BLaER1 (cell line): Measurements from ENCODE around the gene SMTN.
A peak's percentile ranks its signal among the peaks of the same experiment; 100 is the strongest.
"Not testable (repeated sequence)": the region's sequence is repeated elsewhere in the genome, so short reads cannot be mapped to it uniquely, and the experiment has no call there.

Experiments used
- H3K27ac ChIP-seq: shearing (Covaris generic); formaldehyde crosslinking; 2 replicates; pipeline ENCODE4 v1.8.1; 2022
- H3K27me3 ChIP-seq: shearing (Covaris generic); formaldehyde crosslinking; 2 replicates; pipeline ENCODE4 v1.8.1; 2022
- H3K36me3 ChIP-seq: shearing (Covaris generic); formaldehyde crosslinking; 2 replicates; pipeline ENCODE4 v1.8.1; 2022
- H3K4me1 ChIP-seq: shearing (Covaris generic); formaldehyde crosslinking; 2 replicates; pipeline ENCODE4 v1.8.1; 2022
- H3K4me2 ChIP-seq: shearing (Covaris generic); formaldehyde crosslinking; 2 replicates; pipeline ENCODE4 v1.8.1; 2022
- H3K4me3 ChIP-seq: shearing (Covaris generic); formaldehyde crosslinking; 2 replicates; pipeline ENCODE4 v1.8.1; 2022
- H3K9ac ChIP-seq: shearing (Covaris generic); formaldehyde crosslinking; 2 replicates; pipeline ENCODE4 v1.8.1; 2022
- H3K9me3 ChIP-seq: shearing (Covaris generic); formaldehyde crosslinking; 2 replicates; pipeline ENCODE4 v1.8.1; 2022
- H4K20me1 ChIP-seq: shearing (Covaris generic); formaldehyde crosslinking; 2 replicates; pipeline ENCODE4 v1.8.1; 2022
- Cebpa-rat ChIP-seq: shearing (Covaris generic); IDR thresholded peaks from 2 replicates; pipeline ENCODE4 v1.8.1; 2022

Gene SMTN

GRCh38 chr22:31104869-31105268, 23.8 kb downstream of the SMTN start:
- Histone ChIP-seq H3K27ac (no peak overlapping the region), H3K27me3 (no peaks in the 10 kb centered on the region), H3K9ac (no peak overlapping the region), H3K36me3 (peaks cover 39% of the 10 kb centered on the region), H3K9me3 (no peaks in the 10 kb centered on the region), H4K20me1 (peaks cover 12% of the 10 kb centered on the region; the same call in 1 of the 2 replicates), H3K4me1 (peaks cover 29% of the 10 kb centered on the region), H3K4me2 (no peak overlapping the region), H3K4me3 (no peak overlapping the region)
- no peak for TF ChIP-seq Cebpa-rat

GRCh38 chr22:31105282-31105929, 24.3 kb downstream of the SMTN start:
- peaks cover 12% of the 10 kb centered on the region; the same call in 1 of the 2 replicates for H4K20me1 ChIP-seq
- H3K4me3 ChIP-seq: no peak overlapping the region
- no peak overlapping the region for H3K4me2 ChIP-seq
- no peaks in the 10 kb centered on the region for H3K9me3 ChIP-seq
- H3K4me1 ChIP-seq: peaks cover 31% of the 10 kb centered on the region
- H3K36me3 ChIP-seq: peaks cover 33% of the 10 kb centered on the region
- no peak for TF ChIP-seq Cebpa-rat
- H3K27me3 ChIP-seq: no peaks in the 10 kb centered on the region
- H3K9ac ChIP-seq: no peak overlapping the region
- H3K27ac ChIP-seq: no peak overlapping the region

- Histone ChIP-seq H3K27me3 (no peaks in the 10 kb centered on the region), H3K4me1 (peaks cover 31% of the 10 kb centered on the region), H3K4me2 (no peak overlapping the region; the same call in 1 of the 2 replicates), H3K9me3 (no peaks in the 10 kb centered on the region), H3K4me3 (no peak overlapping the region), H3K27ac (no peak overlapping the region), H3K36me3 (peaks cover 29% of the 10 kb centered on the region), H3K9ac (no peak overlapping the region), H4K20me1 (peaks cover 12% of the 10 kb centered on the region; the same call in 1 of the 2 replicates)
- no peak for TF ChIP-seq Cebpa-rat
These were observed 25.0 kb downstream of the SMTN start for GRCh38 chr22:31106001-31106571.

GRCh38 chr22:31106731-31107177, 25.6 kb downstream of the SMTN start:
- Histone ChIP-seq H3K4me1 (peaks cover 31% of the 10 kb centered on the region), H3K9ac (0 out of 2 replicates have a peak overlapping the region, but pooled peaks have one; percentile 71), H4K20me1 (peaks cover 12% of the 10 kb centered on the region; the same call in 1 of the 2 replicates), H3K27ac (no peak overlapping the region), H3K36me3 (peaks cover 24% of the 10 kb centered on the region), H3K9me3 (no peaks in the 10 kb centered on the region), H3K4me3 (peak overlapping the region; percentile 63), H3K4me2 (peak overlapping the region; percentile 88), H3K27me3 (no peaks in the 10 kb centered on the region)
- no peak for TF ChIP-seq Cebpa-rat

- no peak within 1 kb of the TSS for H3K27ac ChIP-seq
- no peak for TF ChIP-seq Cebpa-rat
- peaks cover 31% of the 10 kb centered on the region for H3K4me1 ChIP-seq
- H3K27me3 ChIP-seq: no peaks in the 10 kb centered on the region
- peak within 1 kb of the TSS; percentile 63 for H3K4me3 ChIP-seq
- peaks cover 12% of the 10 kb centered on the region; the same call in 1 of the 2 replicates for H4K20me1 ChIP-seq
- peaks cover 4% of the 10 kb centered on the region for H3K9me3 ChIP-seq
- H3K36me3 ChIP-seq: peaks cover 19% of the 10 kb centered on the region
- peak within 1 kb of the TSS; percentile 88 for H3K4me2 ChIP-seq
- peak within 1 kb of the TSS; percentile 71; the same call in 1 of the 2 replicates for H3K9ac ChIP-seq
These were observed 26.2 kb downstream of the SMTN start, which contains the start of gene SELENOM for GRCh38 chr22:31107178-31107893. Gene SELENOM (minus strand): TSS chr22:31107568. CDS start chr22:31107505, 63 bp downstream.

- H3K27ac ChIP-seq: no peak overlapping the region
- H3K4me2 ChIP-seq: peak overlapping the region; percentile 84
- H3K4me1 ChIP-seq: peaks cover 31% of the 10 kb centered on the region
- peaks cover 9% of the 10 kb centered on the region for H3K9me3 ChIP-seq
- H3K36me3 ChIP-seq: peaks cover 16% of the 10 kb centered on the region
- H3K4me3 ChIP-seq: peak overlapping the region; percentile 63
- peak overlapping the region; percentile 56; the same call in 1 of the 2 replicates for H3K9ac ChIP-seq
- peaks cover 12% of the 10 kb centered on the region; the same call in 1 of the 2 replicates for H4K20me1 ChIP-seq
- H3K27me3 ChIP-seq: no peaks in the 10 kb centered on the region
- no peak for TF ChIP-seq Cebpa-rat
These were observed 26.7 kb downstream of the SMTN start for GRCh38 chr22:31107894-31108218.

- H3K4me2 ChIP-seq, H3K27ac ChIP-seq, H3K27me3 ChIP-seq, H4K20me1 ChIP-seq, H3K9ac ChIP-seq, H3K36me3 ChIP-seq, H3K4me3 ChIP-seq: not testable (repeated sequence)
- H3K9me3 ChIP-seq: peaks cover 11% of the 10 kb centered on the region
- H3K4me1 ChIP-seq: peaks cover 16% of the 10 kb centered on the region
These were observed 31.5 kb downstream of the SMTN start for GRCh38 chr22:31112547-31113091.

- Histone ChIP-seq H3K9me3 (no peaks in the 10 kb centered on the region), H3K27me3 (no peaks in the 10 kb centered on the region), H3K27ac (no peak overlapping the region), H3K4me3 (no peak overlapping the region), H4K20me1 (no peaks in the 10 kb centered on the region), H3K4me2 (no peak overlapping the region; the same call in 1 of the 2 replicates), H3K4me1 (peaks cover 28% of the 10 kb centered on the region), H3K36me3 (no peaks in the 10 kb centered on the region), H3K9ac (no peak overlapping the region)
- no peak for TF ChIP-seq Cebpa-rat
These were observed 37.1 kb downstream of the SMTN start for GRCh38 chr22:31118046-31118820.

GRCh38 chr22:31119026-31119717, 38.1 kb downstream of the SMTN start:
- no peak overlapping the region for H3K9ac ChIP-seq

More at GRCh38 chr22:31119026-31119717, 38.1 kb downstream of the SMTN start:
- peaks cover 28% of the 10 kb centered on the region for H3K4me1 ChIP-seq
- no peak for TF ChIP-seq Cebpa-rat
- H3K27ac ChIP-seq: no peak overlapping the region
- H3K36me3 ChIP-seq: no peaks in the 10 kb centered on the region
- H3K9me3 ChIP-seq: no peaks in the 10 kb centered on the region
- no peak overlapping the region for H3K4me3 ChIP-seq
- no peaks in the 10 kb centered on the region for H4K20me1 ChIP-seq
- H3K27me3 ChIP-seq: no peaks in the 10 kb centered on the region
- peak overlapping the region; percentile 37 for H3K4me2 ChIP-seq
